IMR-90 (cell line): ENCODE measurements around the gene ATP10D. TPM values are rescaled to one million over a fixed set of nuclear protein-coding genes. Genes with fewer than 3 reads are reported as not detected.

Experiments used
- ATAC-seq: fragments of 200-7000 bp; cut with Tn5 transposase; 2 replicates; pipeline ENCODE4 v1.9.1; 2020; ENCODE audit warnings: low read depth, mild to moderate bottlenecking, moderate library complexity
- BruUV-seq: library from RNA; stranded (reverse); fragments of 400-500 nt; replicated peaks from 2 replicates; lab custom pipeline; 2021; lab: Mats Ljungman, UMichigan
- CTCF ChIA-PET: fragments of 300-600 bp; formaldehyde crosslinking; extraction: SDS; loops from one replicate; lab custom pipeline; 2021; ENCODE audit warnings: antibody characterized with exemption; lab: Yijun Ruan, JAX
- POLR2A ChIA-PET: fragments of 300-600 bp; sonication (Branson Sonifier 250); formaldehyde crosslinking; loops from one replicate; lab custom pipeline; 2022; ENCODE audit warnings: antibody characterized with exemption; ENCODE audit not compliant: unreplicated experiment; lab: Charles Lee
- DNase-seq: peaks from one replicate; pipeline ENCODE4 v3.0.0; 2013
- H2AFZ ChIP-seq: replicated peaks from 2 replicates; pipeline ENCODE3; 2013; ENCODE audit warnings: low read length, mild to moderate bottlenecking; ENCODE audit not compliant: poor library complexity
- H2AK5ac ChIP-seq: 2 replicates; pipeline ENCODE4 v1.6.1; 2013; ENCODE audit warnings: low read depth, low read length, inconsistent platforms
- H2AK9ac ChIP-seq: replicated peaks from 2 replicates; pipeline ENCODE3; 2013; ENCODE audit warnings: mild to moderate bottlenecking, low read depth, low read length, moderate library complexity; ENCODE audit not compliant: poor library complexity
- H2BK120ac ChIP-seq: 2 replicates; pipeline ENCODE4 v1.6.1; 2013; ENCODE audit warnings: low read depth, low read length, inconsistent platforms
- H2BK15ac ChIP-seq: 3 replicates; pipeline ENCODE4 v1.6.1; 2013; ENCODE audit warnings: low read depth, low read length, inconsistent platforms
- H2BK20ac ChIP-seq: 2 replicates; pipeline ENCODE4 v1.6.1; 2013; ENCODE audit warnings: low read depth, mild to moderate bottlenecking, inconsistent platforms, low read length, moderate library complexity
- H2BK5ac ChIP-seq: 2 replicates; pipeline ENCODE4 v1.6.1; 2013; ENCODE audit warnings: mild to moderate bottlenecking, low read depth, low read length, inconsistent platforms; ENCODE audit not compliant: poor library complexity, severe bottlenecking
- H3K14ac ChIP-seq: replicated peaks from 2 replicates; pipeline ENCODE4 v1.6.1; 2013; ENCODE audit warnings: low read depth, low read length, inconsistent platforms
- H3K18ac ChIP-seq: 2 replicates; pipeline ENCODE4 v1.6.1; 2013; ENCODE audit warnings: low read depth, low read length, control low read depth
- H3K23ac ChIP-seq: 2 replicates; pipeline ENCODE4 v1.6.1; 2013; ENCODE audit warnings: low read depth, low read length, inconsistent platforms
- H3K27ac ChIP-seq: 2 replicates; pipeline ENCODE4 v1.5.1; 2013; ENCODE audit warnings: mild to moderate bottlenecking, control low read depth, low read length; ENCODE audit not compliant: insufficient read depth
- H3K27me3 ChIP-seq: 2 replicates; pipeline ENCODE4 v1.6.1; 2013; ENCODE audit warnings: low read length; ENCODE audit not compliant: control insufficient read depth, insufficient read depth
- H3K36me3 ChIP-seq: 2 replicates; pipeline ENCODE4 v1.6.1; 2013; ENCODE audit warnings: low read length, mixed read lengths; ENCODE audit not compliant: control insufficient read depth, insufficient read depth
- H3K4ac ChIP-seq: 2 replicates; pipeline ENCODE4 v1.6.1; 2013; ENCODE audit warnings: low read depth, low read length, inconsistent platforms
- H3K4me1 ChIP-seq: 2 replicates; pipeline ENCODE4 v1.6.1; 2013; ENCODE audit warnings: low read length, mixed read lengths; ENCODE audit not compliant: control insufficient read depth, insufficient read depth
- H3K4me2 ChIP-seq: 2 replicates; pipeline ENCODE4 v1.6.1; 2013; ENCODE audit warnings: low read depth, mild to moderate bottlenecking, control low read depth, low read length, moderate library complexity
- H3K4me3 ChIP-seq: 2 replicates; pipeline ENCODE4 v1.5.1; 2013; ENCODE audit warnings: low read depth, mild to moderate bottlenecking, control low read depth, low read length, moderate library complexity; ENCODE audit not compliant: insufficient read depth
- H3K56ac ChIP-seq: 2 replicates; pipeline ENCODE4 v1.6.1; 2013; ENCODE audit warnings: low read length, inconsistent platforms; ENCODE audit not compliant: insufficient read depth; ENCODE audit errors: extremely low read depth
- H3K79me1 ChIP-seq, 2 experiments: 2 replicates each; pipeline ENCODE4 v1.6.1; 2013; ENCODE audit warnings: low read length in 2 of 2, inconsistent platforms in 1 of 2, low read depth in 1 of 2
- H3K9ac ChIP-seq: 2 replicates; pipeline ENCODE4 v1.6.1; 2013; ENCODE audit warnings: low read depth, low read length, control low read depth
- H3K9me1 ChIP-seq: 2 replicates; pipeline ENCODE4 v1.6.1; 2013; ENCODE audit warnings: low read length, inconsistent platforms; ENCODE audit not compliant: insufficient read depth
- H3K9me3 ChIP-seq: 2 replicates; pipeline ENCODE4 v1.6.1; 2013; ENCODE audit warnings: low read length; ENCODE audit not compliant: control insufficient read depth, insufficient read depth
- H4K20me1 ChIP-seq: 2 replicates; pipeline ENCODE4 v1.6.1; 2013; ENCODE audit warnings: low read length, inconsistent platforms; ENCODE audit not compliant: insufficient read depth
- H4K5ac ChIP-seq: 2 replicates; pipeline ENCODE4 v1.6.1; 2013; ENCODE audit warnings: mild to moderate bottlenecking, low read depth, low read length, control low read depth
- H4K8ac ChIP-seq, 2 experiments: 2 replicates each; pipeline ENCODE4 v1.6.1; 2013; ENCODE audit warnings: low read depth in 2 of 2, low read length in 2 of 2, control low read depth in 1 of 2, inconsistent platforms in 1 of 2
- H4K91ac ChIP-seq: 2 replicates; pipeline ENCODE4 v1.6.1; 2013; ENCODE audit warnings: low read depth, low read length, inconsistent platforms; ENCODE audit not compliant: insufficient read depth
- BHLHE40 ChIP-seq: fragments of 150-350 bp; IDR thresholded peaks from 2 replicates; pipeline ENCODE4 v1.6.1; 2016; ENCODE audit warnings: mild to moderate bottlenecking, low read depth, low read length
- CEBPB ChIP-seq: IDR thresholded peaks from 2 replicates; pipeline ENCODE4 v1.6.1; 2012; ENCODE audit warnings: low read depth, low read length, improper control_type of control experiment
- CHD1 ChIP-seq: IDR thresholded peaks from 2 replicates; pipeline ENCODE4 v1.6.1; 2012; ENCODE audit warnings: low read depth, low read length, improper control_type of control experiment
- FOS ChIP-seq: fragments of 150-350 bp; IDR thresholded peaks from 2 replicates; pipeline ENCODE4 v1.6.1; 2016; ENCODE audit warnings: low read depth, low read length
- MAFK ChIP-seq: IDR thresholded peaks from 2 replicates; pipeline ENCODE4 v1.6.1; 2012; ENCODE audit warnings: low read depth, low read length, improper control_type of control experiment
- MAZ ChIP-seq: IDR thresholded peaks from 2 replicates; pipeline ENCODE4 v1.6.1; 2012; ENCODE audit warnings: low read depth, mild to moderate bottlenecking, low read length, improper control_type of control experiment, moderate library complexity, borderline replicate concordance
- MXI1 ChIP-seq: IDR thresholded peaks from 2 replicates; pipeline ENCODE4 v1.6.1; 2012; ENCODE audit warnings: low read depth, mild to moderate bottlenecking, low read length, moderate library complexity, borderline replicate concordance
- POLR2A ChIP-seq: IDR thresholded peaks from 2 replicates; pipeline ENCODE4 v1.6.1; 2012; ENCODE audit warnings: mild to moderate bottlenecking, low read depth, low read length
- RAD21 ChIP-seq: IDR thresholded peaks from 2 replicates; pipeline ENCODE4 v1.6.1; 2012; ENCODE audit warnings: low read length, improper control_type of control experiment
- RCOR1 ChIP-seq: IDR thresholded peaks from 2 replicates; pipeline ENCODE4 v1.6.1; 2012; ENCODE audit warnings: mild to moderate bottlenecking, low read length, improper control_type of control experiment; ENCODE audit not compliant: insufficient replicate concordance
- RFX5 ChIP-seq: IDR thresholded peaks from 2 replicates; pipeline ENCODE4 v1.8.0; 2012; ENCODE audit warnings: low read depth, mild to moderate bottlenecking, low read length, moderate library complexity
- SMC3 ChIP-seq: fragments of 150-350 bp; IDR thresholded peaks from 2 replicates; pipeline ENCODE4 v1.6.1; 2016; ENCODE audit warnings: low read depth, mild to moderate bottlenecking, antibody characterized with exemption, low read length, moderate library complexity
- WGBS, 2 experiments: methylation state at CpG; one replicate each; pipeline versions ENCODE4 v1.1.5 to v1.1.7; 2013; ENCODE audit warnings: missing lambda C conversion rate in 2 of 2; ENCODE audit not compliant: insufficient read length in 1 of 2; ENCODE audit errors: extremely low coverage in 2 of 2; 5-methylcytosine and 5-hydroxymethylcytosine counted together
- dilution Hi-C: fragments of 300-500 bp; cut with HindIII; formaldehyde crosslinking; loops from one replicate; pipeline ENCODE4 v1.14.3; 2018; ENCODE audit warnings: low sequenced_read_pairs; ENCODE audit not compliant: unreplicated experiment
- in situ Hi-C: fragments of 300-500 bp; cut with MboI; formaldehyde crosslinking; loops from 3 replicates; pipeline ENCODE4 v1.14.3; 2019; ENCODE audit warnings: low sequenced_read_pairs, inconsistent platforms, mixed read lengths
- intact Hi-C: fragments of 100-400 bp; cut with micrococcal nuclease; formaldehyde crosslinking; loops from 2 replicates; pipeline ENCODE4 v1.10.0; 2022
- polyA plus RNA-seq, 3 experiments: library from polyadenylated mRNA; depleted of rRNA; stranded (reverse); fragments of >200 nt; gene quantifications; 2 replicates each; pipeline ENCODE4 v1.2.3, GENCODE V29; 2012; ENCODE audit warnings: low replicate concordance in 1 of 3
- total RNA-seq: library from RNA; depleted of rRNA; stranded (reverse); fragments of >200 nt; gene quantifications from 2 replicates; pipeline ENCODE4 v1.2.3, GENCODE V29; 2012
- TF ChIP-seq, protein P1 (sequence below): fragments of 150-350 bp; IDR thresholded peaks from 2 replicates; pipeline ENCODE4 v1.6.1; 2017; ENCODE audit warnings: mild to moderate bottlenecking, antibody characterized with exemption, low read length, low read depth
- TF ChIP-seq, protein P2 (sequence below): conservative IDR thresholded peaks from 2 replicates; pipeline ENCODE4 v1.5.1; 2012; ENCODE audit warnings: mild to moderate bottlenecking, low read depth, low read length, improper control_type of control experiment
- TF ChIP-seq, protein P3 (sequence below): fragments of 150-350 bp; IDR thresholded peaks from 2 replicates; pipeline ENCODE4 v1.6.1; 2016; ENCODE audit warnings: low read depth, mild to moderate bottlenecking, low read length, moderate library complexity, borderline replicate concordance

The ATP10D gene
- total and polyA plus RNA-seq, 2 of the 4 experiments (the other 2 are of a cell fraction), result 28.9 to 135 TPM

DNA sequence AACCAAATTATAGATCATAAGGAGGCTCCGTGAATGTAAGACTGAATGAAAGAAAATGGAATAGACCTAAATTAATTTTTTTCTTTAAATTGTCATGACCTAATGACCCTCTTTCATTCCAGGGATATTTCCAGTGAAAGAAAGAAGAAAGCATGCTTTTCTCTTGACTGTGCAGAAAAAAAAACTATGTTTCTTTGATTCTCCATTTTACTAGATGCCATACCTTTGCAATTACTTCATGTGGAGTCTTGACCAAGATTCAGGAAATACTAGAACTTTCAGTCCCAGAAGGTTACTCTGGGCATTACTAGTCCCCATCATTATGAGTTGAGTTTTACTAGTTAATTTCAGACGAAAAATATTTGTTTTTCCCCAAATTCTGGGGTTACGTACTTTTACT is 15.1 kb upstream of the ATP10D start:
- H3K9ac ChIP-seq, result no peak overlapping the region
- H3K14ac ChIP-seq, result no peak overlapping the region
- H3K4me3 ChIP-seq, result no peak overlapping the region
- no peak overlapping the region; the same call in 1 of the 2 replicates for H3K4me2 ChIP-seq
- ChIA-PET CTCF (no interaction called here), POLR2A (no interaction called here)
- no peak overlapping the region for H2BK15ac ChIP-seq
- H3K9me3 ChIP-seq, result no peaks in the 10 kb centered on the region
- ATAC-seq (peak; percentile 74), DNase-seq (peak; percentile 71)
- no peak overlapping the region for H3K23ac ChIP-seq
- no CpG with 5 or more reads among the region's 3 CpGs for WGBS, 2 experiments
- peak overlapping the region; percentile 86; the same call in 1 of the 2 replicates for H3K18ac ChIP-seq
- peak overlapping the region; percentile 89 for H2BK5ac ChIP-seq
- no peak overlapping the region for H2AFZ ChIP-seq
- peaks cover 5% of the 10 kb centered on the region; the same call in 1 of the 2 replicates for H3K4me1 ChIP-seq
- no peak overlapping the region; the same call in 1 of the 2 replicates for H3K4ac ChIP-seq
- BruUV-seq, result no TSS peak
- peak overlapping the region; percentile 31; the same call in 1 of the 2 replicates for H2BK120ac ChIP-seq
- no peaks in the 10 kb centered on the region for H3K27me3 ChIP-seq
- H4K8ac ChIP-seq, result peak overlapping the region in 1 of 2 experiments; percentile 24; a peak in 1 of 4 replicates
- H3K79me1 ChIP-seq, result no peaks in the 10 kb centered on the region
- peak overlapping the region; percentile 7; the same call in 1 of the 2 replicates for H2BK20ac ChIP-seq
- H3K9me1 ChIP-seq, result no peaks in the 10 kb centered on the region
- no peaks in the 10 kb centered on the region for H4K20me1 ChIP-seq
- no peaks in the 10 kb centered on the region for H3K36me3 ChIP-seq
- intact Hi-C loops (no loop called here), in situ Hi-C loops (no loop called here), dilution Hi-C loops (no loop called here)
- H4K5ac ChIP-seq, result 0 out of 2 replicates have a peak overlapping the region, but pooled peaks have one; percentile 48
- TF ChIP-seq POLR2A (no peak), BHLHE40 (no peak), RCOR1 (no peak), CEBPB (no peak), MAZ (no peak), MAFK (no peak), MXI1 (no peak), FOS (no peak), SMC3 (no peak), RAD21 (no peak), CHD1 (no peak), RFX5 (no peak)
- TF ChIP-seq, protein P1, sequence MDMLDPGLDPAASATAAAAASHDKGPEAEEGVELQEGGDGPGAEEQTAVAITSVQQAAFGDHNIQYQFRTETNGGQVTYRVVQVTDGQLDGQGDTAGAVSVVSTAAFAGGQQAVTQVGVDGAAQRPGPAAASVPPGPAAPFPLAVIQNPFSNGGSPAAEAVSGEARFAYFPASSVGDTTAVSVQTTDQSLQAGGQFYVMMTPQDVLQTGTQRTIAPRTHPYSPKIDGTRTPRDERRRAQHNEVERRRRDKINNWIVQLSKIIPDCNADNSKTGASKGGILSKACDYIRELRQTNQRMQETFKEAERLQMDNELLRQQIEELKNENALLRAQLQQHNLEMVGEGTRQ, result no peak
- TF ChIP-seq, protein P2, sequence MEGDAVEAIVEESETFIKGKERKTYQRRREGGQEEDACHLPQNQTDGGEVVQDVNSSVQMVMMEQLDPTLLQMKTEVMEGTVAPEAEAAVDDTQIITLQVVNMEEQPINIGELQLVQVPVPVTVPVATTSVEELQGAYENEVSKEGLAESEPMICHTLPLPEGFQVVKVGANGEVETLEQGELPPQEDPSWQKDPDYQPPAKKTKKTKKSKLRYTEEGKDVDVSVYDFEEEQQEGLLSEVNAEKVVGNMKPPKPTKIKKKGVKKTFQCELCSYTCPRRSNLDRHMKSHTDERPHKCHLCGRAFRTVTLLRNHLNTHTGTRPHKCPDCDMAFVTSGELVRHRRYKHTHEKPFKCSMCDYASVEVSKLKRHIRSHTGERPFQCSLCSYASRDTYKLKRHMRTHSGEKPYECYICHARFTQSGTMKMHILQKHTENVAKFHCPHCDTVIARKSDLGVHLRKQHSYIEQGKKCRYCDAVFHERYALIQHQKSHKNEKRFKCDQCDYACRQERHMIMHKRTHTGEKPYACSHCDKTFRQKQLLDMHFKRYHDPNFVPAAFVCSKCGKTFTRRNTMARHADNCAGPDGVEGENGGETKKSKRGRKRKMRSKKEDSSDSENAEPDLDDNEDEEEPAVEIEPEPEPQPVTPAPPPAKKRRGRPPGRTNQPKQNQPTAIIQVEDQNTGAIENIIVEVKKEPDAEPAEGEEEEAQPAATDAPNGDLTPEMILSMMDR, result no peak
- TF ChIP-seq, protein P3, sequence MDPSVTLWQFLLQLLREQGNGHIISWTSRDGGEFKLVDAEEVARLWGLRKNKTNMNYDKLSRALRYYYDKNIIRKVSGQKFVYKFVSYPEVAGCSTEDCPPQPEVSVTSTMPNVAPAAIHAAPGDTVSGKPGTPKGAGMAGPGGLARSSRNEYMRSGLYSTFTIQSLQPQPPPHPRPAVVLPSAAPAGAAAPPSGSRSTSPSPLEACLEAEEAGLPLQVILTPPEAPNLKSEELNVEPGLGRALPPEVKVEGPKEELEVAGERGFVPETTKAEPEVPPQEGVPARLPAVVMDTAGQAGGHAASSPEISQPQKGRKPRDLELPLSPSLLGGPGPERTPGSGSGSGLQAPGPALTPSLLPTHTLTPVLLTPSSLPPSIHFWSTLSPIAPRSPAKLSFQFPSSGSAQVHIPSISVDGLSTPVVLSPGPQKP, result no peak
- no peak overlapping the region for H4K91ac ChIP-seq
- no peak overlapping the region for H2AK5ac ChIP-seq
- H3K27ac ChIP-seq, result peak overlapping the region; percentile 40; the same call in 1 of the 2 replicates
- H2AK9ac ChIP-seq, result no peak overlapping the region
- no peak overlapping the region for H3K56ac ChIP-seq
